HS-27A (cell line): ENCODE results near the gene PARP8.

Source experiments
- DNase-seq: peaks from one replicate; pipeline ENCODE4 v3.0.0-alpha.2; 2012; ENCODE audit warnings: low read depth, missing footprints

The PARP8 gene

DNA sequence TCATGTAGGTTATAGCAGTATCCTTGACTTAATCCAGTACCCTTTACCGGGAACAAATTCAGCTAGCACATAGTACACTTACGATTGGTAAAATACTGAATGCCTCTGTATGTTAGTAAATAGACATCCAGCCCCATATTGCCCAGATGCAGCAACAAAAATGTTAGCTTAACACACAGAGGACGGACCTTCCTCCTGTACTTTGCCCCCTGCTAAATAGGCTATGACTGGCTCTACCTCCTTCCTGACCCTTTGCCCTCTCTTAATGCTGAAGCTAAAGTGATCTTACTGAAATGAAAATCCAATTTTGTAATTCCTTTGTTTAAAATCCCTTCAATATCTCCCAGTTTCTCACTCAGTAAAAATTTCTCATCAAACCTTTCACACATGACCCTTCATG lies 183.1 kb downstream of the PARP8 start:
- DNase-seq, result no peak

DNA sequence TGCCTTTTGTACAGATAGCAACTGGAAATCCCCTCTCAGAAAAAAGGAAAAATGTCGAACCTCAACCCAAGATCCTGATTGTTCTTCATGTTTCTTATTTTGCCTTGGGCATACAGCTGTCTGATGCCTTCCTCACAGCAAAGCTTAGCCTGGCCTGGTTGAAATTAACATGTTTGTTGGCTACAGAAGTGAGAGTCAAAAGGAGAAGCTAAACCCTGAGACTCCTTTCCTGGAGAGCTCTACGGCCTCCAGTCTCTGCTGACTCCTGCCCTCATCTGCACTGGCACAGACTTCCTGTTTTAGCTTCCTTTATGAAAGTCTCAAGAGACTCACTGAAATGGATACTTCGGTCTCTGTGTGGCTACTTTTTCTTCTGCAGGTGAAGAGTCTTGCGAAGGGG lies 186.7 kb downstream of the PARP8 start:
- DNase-seq, result no peak

DNA sequence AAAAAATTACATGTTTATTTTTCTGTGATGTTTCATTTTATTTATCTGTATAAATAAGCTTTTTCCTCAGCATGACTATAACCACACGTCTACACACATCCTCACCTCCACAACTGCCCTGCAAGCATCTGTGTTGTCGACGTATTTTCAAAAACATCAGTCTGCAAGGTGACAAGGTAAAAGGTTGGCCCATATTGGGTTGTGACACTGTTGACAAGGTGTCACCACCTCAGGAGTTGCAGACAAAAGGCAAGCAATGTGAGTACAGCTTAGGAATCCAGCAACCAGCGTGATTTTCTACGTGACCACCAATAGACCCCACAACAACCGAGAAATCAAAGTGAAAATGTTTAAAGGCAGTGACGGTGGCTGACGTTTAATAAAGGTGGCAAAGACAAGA lies 187.6 kb downstream of the PARP8 start:
- no peak for DNase-seq

DNA sequence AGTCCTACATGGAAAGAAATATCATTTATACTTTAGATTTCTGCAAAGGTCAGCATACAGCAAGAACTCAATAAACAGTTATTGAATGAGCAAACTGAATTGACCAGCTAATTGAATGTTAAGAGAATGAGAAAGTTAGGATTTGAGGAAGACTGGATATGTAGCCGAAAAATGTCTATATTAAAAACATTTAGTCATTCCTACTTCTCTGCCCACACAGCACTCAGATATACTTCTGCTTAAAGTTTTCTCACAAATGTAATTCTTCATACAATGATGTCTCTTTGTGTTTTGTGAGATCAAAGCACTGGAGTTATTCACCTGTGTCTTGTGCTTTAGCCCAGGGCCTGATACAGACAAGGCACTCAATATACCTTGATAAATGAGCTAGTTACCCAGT lies 188.6 kb downstream of the PARP8 start:
- no peak for DNase-seq

DNA sequence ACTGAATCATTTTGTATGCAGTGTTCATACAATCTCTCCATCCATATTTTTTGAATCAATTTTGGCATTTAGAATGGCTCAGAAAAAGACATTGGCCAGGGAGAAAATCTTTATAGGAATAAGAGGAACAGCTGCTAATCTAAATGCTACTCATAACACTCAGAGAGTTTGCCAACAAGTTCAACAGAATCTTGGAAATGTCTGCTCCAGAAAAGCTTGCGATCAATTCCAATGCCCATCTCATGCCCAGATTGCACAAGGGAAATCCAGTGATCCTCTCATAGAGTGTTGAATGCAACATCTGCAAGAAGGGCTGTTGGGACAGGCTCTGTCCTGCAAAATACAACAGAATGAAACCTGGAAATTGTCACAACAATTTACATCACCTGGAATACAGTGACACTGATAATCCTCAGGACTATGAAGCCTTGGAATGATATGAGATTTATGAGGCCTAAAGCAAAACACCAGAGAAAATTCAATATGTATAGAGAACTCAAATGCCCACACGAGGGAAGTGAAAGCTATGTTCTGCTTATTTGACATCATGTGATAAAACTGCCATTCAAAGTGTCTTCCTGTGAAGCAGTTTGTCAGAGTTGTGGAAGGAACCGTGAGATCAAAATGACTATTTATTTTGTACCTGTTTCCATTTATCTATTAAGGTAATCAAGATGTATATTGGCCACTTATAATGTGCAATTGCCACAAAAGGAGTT lies 190.1 kb downstream of the PARP8 start:
- no peak for DNase-seq

DNA sequence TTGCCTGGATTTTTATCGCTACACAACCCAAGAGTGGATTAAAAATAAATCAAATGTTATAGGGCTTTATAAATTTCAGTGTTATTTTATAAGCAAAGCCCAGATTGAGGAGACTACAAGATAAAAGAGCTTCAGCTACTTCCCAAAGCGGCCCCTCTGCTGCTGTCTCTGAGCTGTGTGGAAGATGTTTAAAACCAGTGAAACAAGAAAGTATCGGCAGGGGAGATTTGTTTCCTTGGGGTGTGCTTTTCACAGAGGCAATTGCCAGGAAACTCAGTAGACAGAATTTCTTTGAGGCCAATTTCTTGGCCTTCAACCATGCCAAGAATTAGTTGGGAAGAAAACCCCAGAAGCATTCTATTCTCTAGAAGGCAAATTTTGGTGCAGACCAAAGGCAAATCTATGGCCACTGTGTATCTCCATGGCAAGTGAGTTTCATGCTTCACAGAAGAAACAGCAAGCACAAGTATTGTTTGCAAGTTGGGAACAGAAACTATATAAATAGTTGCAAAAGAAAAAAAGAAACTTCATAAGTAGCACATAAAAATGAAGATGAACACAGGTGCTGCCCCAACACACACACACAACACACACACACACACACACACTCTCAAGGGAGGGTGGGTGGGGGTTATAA lies 197.2 kb downstream of the PARP8 start:
- DNase-seq, result no peak

DNA sequence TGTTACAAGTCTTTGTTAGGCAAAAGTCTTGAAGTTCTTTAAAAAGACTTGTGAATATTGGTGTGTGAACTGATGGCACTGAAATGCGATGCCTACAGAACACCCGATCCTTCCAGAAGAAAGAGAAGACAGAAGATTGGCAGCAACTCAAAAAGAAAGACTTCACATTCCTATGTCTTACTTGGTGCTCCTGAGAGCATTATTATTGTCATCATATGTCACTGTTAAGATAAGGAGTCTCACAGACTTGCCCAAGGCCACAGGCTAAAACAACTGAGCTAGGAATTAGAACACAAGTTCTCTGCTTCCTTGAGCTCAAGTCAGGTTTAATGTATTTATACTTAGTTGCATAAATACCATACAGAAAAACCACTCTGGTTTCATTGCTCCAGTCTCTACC lies 198.0 kb downstream of the PARP8 start:
- no peak for DNase-seq

GRCh38 chr5:50866415-50866814 lies 200.0 kb downstream of the PARP8 start:
- DNase-seq, result no peak

DNA sequence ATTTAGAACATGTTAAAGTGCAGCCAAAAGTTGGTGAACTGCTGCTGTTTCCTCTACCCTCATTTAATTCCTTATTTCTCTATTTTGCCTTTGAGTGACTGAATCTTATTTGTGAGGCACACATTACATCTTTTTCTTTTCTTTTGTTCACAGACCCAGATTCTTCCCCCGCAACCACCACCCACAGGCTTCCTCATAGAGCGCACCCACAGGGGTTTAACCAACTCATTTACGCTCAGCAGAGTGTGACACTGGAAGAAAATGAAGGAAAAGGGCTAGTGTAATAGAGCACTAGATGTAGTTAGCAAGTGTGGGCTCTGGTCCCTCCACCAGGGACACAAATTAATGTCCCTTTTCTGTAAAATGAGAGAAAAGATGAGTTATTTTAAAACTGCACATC lies 200.7 kb downstream of the PARP8 start:
- DNase-seq, result no peak

GRCh38 chr5:50873595-50874277 lies 207.3 kb downstream of the PARP8 start:
- no peak for DNase-seq

GRCh38 chr5:50874306-50875001 lies 208.0 kb downstream of the PARP8 start:
- no peak for DNase-seq

GRCh38 chr5:50875002-50875344 lies 208.5 kb downstream of the PARP8 start:
- DNase-seq, result no peak

GRCh38 chr5:50878470-50878869 lies 212.0 kb downstream of the PARP8 start:
- no peak for DNase-seq

DNA sequence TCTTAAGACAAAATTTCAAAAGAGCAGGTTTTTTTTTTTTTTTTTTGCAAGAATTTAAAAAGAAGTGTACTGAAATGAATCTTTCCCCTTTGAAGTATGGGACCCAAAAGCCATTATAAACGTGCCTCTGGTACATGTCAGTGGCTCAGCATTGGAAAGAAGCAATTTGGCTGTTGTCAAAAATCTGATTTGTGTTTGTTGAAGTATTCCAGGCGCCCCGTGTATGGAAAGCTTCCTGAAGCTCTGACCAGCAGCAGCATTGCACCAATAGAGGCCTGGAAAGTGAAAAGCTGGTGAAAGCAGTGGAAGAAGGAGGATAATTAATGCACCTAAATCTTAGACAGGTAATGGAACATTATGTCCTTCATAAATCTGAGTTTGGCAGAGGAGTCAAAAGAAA lies 215.0 kb downstream of the PARP8 start:
- no peak for DNase-seq

DNA sequence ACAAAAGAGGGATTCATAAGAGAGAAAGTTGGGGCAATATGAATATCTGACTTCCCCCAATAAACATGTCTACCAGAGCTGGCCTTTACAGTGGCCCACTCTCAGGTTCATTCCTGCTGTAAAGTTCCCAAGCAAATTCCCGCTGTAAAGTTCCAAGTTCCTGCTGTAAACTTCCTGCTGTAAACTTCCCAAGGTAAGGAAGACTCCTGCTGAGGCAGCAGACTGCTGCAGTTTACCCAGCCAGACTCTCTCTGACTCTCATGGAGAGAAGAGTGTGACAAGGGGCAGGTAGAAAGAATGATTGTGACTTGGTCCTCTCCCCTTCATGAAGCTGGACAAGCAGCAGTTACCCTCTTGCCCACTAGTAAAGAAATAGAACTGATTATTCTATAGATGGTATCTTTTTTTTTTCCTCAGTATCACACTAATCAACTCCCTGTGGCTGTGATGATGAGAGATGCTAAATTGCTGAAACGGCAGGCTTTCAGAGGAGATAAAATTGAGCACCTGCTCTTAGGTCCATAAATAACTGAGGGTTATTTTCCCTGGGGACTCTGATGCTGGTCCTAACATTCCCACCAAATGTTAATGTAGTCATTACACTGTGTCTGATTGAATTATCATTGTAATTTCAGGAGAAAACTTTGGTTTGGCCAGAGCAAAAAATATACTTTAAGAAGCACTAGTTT lies 220.4 kb downstream of the PARP8 start:
- DNase-seq, result no peak

DNA sequence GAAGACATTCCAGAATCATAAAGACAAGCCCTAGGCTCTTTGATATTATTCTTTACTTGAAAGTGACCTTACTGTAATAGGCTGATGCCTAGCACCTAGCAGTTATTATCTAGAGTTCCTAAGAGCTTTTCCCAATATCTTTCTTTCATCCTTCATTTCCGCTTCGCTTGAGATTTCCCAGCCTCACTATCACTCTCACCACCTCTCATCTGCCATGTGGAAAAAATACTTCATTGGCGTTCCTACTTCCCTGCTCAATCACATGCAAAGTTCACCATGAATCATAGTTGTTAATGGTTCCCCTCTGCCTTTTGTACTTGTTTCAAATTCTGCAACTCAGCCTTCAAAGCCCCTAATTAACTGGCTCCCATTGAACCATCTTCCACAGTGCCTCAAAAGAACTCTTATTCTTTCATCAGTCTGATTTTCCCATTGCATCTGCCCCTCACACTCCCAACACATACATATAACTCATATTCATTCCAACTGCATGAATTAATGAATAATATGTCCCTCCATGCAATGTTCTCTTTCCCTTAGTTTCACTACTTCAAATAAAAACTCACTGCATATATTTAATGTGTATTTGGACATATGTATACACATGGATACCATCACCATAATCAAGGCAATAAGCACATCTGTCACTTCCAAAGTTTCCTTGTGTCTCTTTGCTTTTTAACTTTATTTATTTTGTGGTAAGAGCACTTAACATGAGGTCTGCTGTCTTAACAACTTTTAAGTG lies 221.6 kb downstream of the PARP8 start:
- DNase-seq, result no peak

DNA sequence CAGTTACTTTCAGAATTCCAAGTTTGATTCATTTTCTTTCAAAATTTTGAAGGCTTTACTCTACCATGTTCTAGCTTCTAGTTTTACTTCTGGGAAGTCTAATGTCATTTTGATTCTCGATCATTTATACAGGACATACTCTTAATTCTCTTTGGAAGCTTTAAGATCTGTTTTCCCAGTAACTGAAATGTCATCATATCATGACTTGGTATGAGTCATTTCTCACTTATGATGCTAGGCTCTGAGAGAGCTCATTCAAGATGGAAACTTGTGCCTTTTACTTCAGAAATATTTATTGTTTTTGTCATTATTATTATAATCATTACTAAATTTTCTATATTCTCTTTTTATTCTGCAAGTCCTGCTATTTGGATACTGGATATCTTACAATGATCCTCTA lies 222.3 kb downstream of the PARP8 start:
- no peak for DNase-seq

DNA sequence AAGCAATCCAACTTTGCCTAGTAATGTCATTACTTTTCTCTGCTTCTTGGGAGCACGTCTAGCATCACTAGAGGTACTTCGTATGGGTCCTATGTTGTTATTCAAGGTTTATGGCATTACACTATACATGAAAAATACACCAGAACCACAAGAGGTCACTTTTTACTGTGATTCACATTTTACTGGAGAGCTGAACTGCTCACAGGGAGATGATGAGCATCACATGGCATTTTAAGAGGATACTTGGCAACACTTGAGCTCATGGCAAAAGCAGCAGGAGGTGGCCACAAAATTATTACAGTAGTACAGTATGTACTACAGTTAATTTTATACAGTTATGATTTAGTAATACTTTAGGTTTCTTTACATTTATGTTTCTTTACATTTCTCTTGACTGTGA lies 223.4 kb downstream of the PARP8 start:
- DNase-seq, result no peak
